Measurements from ENCODE around the gene SMYD4.

DNA sequence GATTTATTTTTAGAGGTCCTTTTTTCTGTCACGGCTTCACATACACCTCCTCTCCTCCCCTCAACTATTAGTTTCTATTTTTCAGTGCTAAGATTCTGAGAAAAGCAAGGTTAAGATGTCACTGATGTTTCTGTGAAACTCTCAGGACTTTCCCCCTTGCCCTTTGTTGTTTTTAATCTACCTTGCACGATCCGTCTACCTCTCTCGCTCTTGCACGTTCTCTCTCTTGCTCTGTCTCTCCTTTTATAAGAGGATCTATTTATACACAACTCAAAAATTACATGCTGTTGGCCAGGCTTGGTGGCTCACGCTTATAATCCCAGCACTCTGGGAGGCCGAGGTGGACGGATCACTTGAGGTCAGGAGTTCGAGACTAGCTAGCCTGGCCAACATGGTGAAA is 43.7 kb upstream of the SMYD4 start:
- TF ChIP-seq, protein P1, sequence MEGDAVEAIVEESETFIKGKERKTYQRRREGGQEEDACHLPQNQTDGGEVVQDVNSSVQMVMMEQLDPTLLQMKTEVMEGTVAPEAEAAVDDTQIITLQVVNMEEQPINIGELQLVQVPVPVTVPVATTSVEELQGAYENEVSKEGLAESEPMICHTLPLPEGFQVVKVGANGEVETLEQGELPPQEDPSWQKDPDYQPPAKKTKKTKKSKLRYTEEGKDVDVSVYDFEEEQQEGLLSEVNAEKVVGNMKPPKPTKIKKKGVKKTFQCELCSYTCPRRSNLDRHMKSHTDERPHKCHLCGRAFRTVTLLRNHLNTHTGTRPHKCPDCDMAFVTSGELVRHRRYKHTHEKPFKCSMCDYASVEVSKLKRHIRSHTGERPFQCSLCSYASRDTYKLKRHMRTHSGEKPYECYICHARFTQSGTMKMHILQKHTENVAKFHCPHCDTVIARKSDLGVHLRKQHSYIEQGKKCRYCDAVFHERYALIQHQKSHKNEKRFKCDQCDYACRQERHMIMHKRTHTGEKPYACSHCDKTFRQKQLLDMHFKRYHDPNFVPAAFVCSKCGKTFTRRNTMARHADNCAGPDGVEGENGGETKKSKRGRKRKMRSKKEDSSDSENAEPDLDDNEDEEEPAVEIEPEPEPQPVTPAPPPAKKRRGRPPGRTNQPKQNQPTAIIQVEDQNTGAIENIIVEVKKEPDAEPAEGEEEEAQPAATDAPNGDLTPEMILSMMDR (IDR thresholded peaks at IDR 0.05; ENCODE audit: poor library complexity) = no peak
- TF ChIP-seq EZH2phosphoT487 (IDR thresholded peaks at IDR 0.05; ENCODE audit: low read depth, severe bottlenecking, unreplicated experiment) (no peak), EZH2 (IDR thresholded peaks at IDR 0.05; ENCODE audit: borderline replicate concordance) (no peak)

Data from hepatocyte (in vitro differentiated cells).